HepG2 (cell line): Measurements from ENCODE around the gene SFXN1. TPM values are rescaled to one million over a fixed set of nuclear protein-coding genes. Genes with fewer than 3 reads are reported as not detected.

Experiments used
- ATAC-seq: fragments of 200-7000 bp; cut with Tn5 transposase; 3 replicates; pipeline ENCODE4 v1.9.1; 2020; ENCODE audit warnings: mild to moderate bottlenecking, moderate library complexity
- BruUV-seq: library from RNA; stranded (reverse); fragments of 400-500 nt; replicated peaks from 2 replicates; lab custom pipeline; 2021; lab: Mats Ljungman, UMichigan
- CTCF ChIA-PET: fragments of 300-600 bp; formaldehyde crosslinking; extraction: SDS; loops from one replicate; lab custom pipeline; 2021; ENCODE audit warnings: low total read pairs, inconsistent platforms, low intra/inter-chr PET ratio; lab: Yijun Ruan, JAX
- POLR2A ChIA-PET: fragments of 350-600 bp; sonication (Branson Sonifier 250); formaldehyde crosslinking; loops from one replicate; lab custom pipeline; 2020; ENCODE audit warnings: antibody characterized with exemption, inconsistent platforms; lab: Yijun Ruan, JAX
- DNase-seq: peaks from one replicate; pipeline ENCODE4 v3.0.0-alpha.2; 2015; ENCODE audit warnings: low spot score
- FAIRE-seq: peaks from 3 replicates; lab custom pipeline; 2011; peaks lifted over from hg19 to GRCh38; lab: Jason Lieb, UNC
- H2AFZ ChIP-seq: one replicate; pipeline ENCODE4 v1.6.1; 2011; ENCODE audit warnings: low read length, inconsistent platforms
- H3K27ac ChIP-seq: fragments of 300-600 bp; 3 replicates; pipeline ENCODE4 v1.8.0; 2011; ENCODE audit warnings: mixed run types, mild to moderate bottlenecking, mixed read lengths, low read length, inconsistent platforms; ENCODE audit not compliant: insufficient read depth; ENCODE audit errors: extremely low read length
- H3K27me3 ChIP-seq, 2 experiments: fragments of 200-600 bp in 1 of 2; 2 replicates in 1 of 2; 3 replicates in 1 of 2; pipeline versions ENCODE4 v1.6.0 to v1.8.0; 2011; ENCODE audit warnings: low read length in 2 of 2, mild to moderate bottlenecking in 2 of 2, moderate library complexity in 2 of 2, inconsistent platforms in 1 of 2; ENCODE audit not compliant: insufficient read depth in 2 of 2, control insufficient read depth in 1 of 2
- H3K36me3 ChIP-seq, 2 experiments: fragments of 200-600 bp in 1 of 2; replicated peaks in 1 of 2; 2 replicates in 1 of 2; 3 replicates in 1 of 2; pipeline versions ENCODE4 v1.5.1 to v1.8.0; 2011; ENCODE audit warnings: low read length in 2 of 2, inconsistent platforms in 1 of 2; ENCODE audit not compliant: insufficient read depth in 2 of 2, control insufficient read depth in 1 of 2
- H3K4me1 ChIP-seq: 2 replicates; pipeline ENCODE4 v1.5.1; 2012; ENCODE audit warnings: low read length, inconsistent platforms; ENCODE audit not compliant: insufficient read depth
- H3K4me2 ChIP-seq: 2 replicates; pipeline ENCODE4 v1.6.0; 2011; ENCODE audit warnings: low read depth, low read length, inconsistent platforms
- H3K4me3 ChIP-seq, 3 experiments: fragments of 200-600 bp in 1 of 3; sonication (generic), shearing (Covaris generic) in 1 of 3; replicated peaks in 1 of 3; 2 replicates each; pipeline ENCODE4 v1.5.1; 2011 to 2016; ENCODE audit warnings: low read length in 3 of 3, inconsistent platforms in 2 of 3, low read depth in 2 of 3, mild to moderate bottlenecking in 2 of 3, control low read depth in 1 of 3, mixed read lengths in 1 of 3; ENCODE audit not compliant: insufficient read depth in 1 of 3
- H3K79me2 ChIP-seq: one replicate; pipeline ENCODE4 v1.6.1; 2011; ENCODE audit warnings: low read length, inconsistent platforms; ENCODE audit not compliant: insufficient read depth
- H3K9ac ChIP-seq: 2 replicates; pipeline ENCODE4 v1.6.0; 2011; ENCODE audit warnings: mild to moderate bottlenecking, low read depth, low read length, inconsistent platforms; ENCODE audit not compliant: insufficient read depth
- H3K9me3 ChIP-seq: 2 replicates; pipeline ENCODE4 v1.5.1; 2012; ENCODE audit warnings: mild to moderate bottlenecking, low read length
- H4K20me1 ChIP-seq: 2 replicates; pipeline ENCODE4 v1.6.0; 2011; ENCODE audit warnings: inconsistent platforms, mild to moderate bottlenecking, low read length, moderate library complexity; ENCODE audit not compliant: insufficient read depth
- CREBL2 ChIP-seq: sonication (generic); formaldehyde crosslinking; IDR thresholded peaks from 2 replicates; pipeline ENCODE4 v1.8.1; 2023; ENCODE audit warnings: missing genetic modification reagents, mild to moderate bottlenecking, borderline replicate concordance
- GFI1 ChIP-seq: sonication (generic); formaldehyde crosslinking; IDR thresholded peaks from 2 replicates; pipeline ENCODE4 v1.5.0; 2020; ENCODE audit warnings: missing genetic modification reagents, mild to moderate bottlenecking, borderline replicate concordance
- KDM5B ChIP-seq: sonication (generic); formaldehyde crosslinking; IDR thresholded peaks from 2 replicates; pipeline ENCODE4 v1.4.0; 2020; ENCODE audit warnings: missing genetic modification reagents, mild to moderate bottlenecking, borderline replicate concordance
- KDM6A ChIP-seq: IDR thresholded peaks from 2 replicates; pipeline ENCODE4 v1.6.1; 2016; ENCODE audit warnings: low read depth
- KLF6 ChIP-seq: IDR thresholded peaks from 2 replicates; pipeline ENCODE4 v1.8.0; 2016; ENCODE audit warnings: missing biosample characterization, missing genetic modification reagents
- SNAPC4 ChIP-seq: sonication (generic); formaldehyde crosslinking; IDR thresholded peaks from 2 replicates; pipeline ENCODE4 v1.4.0; 2020; ENCODE audit warnings: mild to moderate bottlenecking, missing genetic modification reagents
- ZNF350 ChIP-seq: sonication (generic); formaldehyde crosslinking; IDR thresholded peaks from 2 replicates; pipeline ENCODE4 v1.4.0; 2020; ENCODE audit warnings: mild to moderate bottlenecking, low read depth, missing genetic modification reagents, borderline replicate concordance
- ZNF678 ChIP-seq: sonication (generic); formaldehyde crosslinking; IDR thresholded peaks from 2 replicates; pipeline ENCODE4 v1.4.0; 2020; ENCODE audit warnings: mild to moderate bottlenecking, missing genetic modification reagents
- ZNF772 ChIP-seq: sonication (generic); formaldehyde crosslinking; IDR thresholded peaks from 2 replicates; pipeline ENCODE4 v1.5.0; 2020; ENCODE audit warnings: mild to moderate bottlenecking, missing genetic modification reagents
- WGBS: methylation state at CpG from one replicate; pipeline ENCODE4 v1.1.6; 2017; ENCODE audit warnings: low lambda C conversion rate; 5-methylcytosine and 5-hydroxymethylcytosine counted together
- in situ Hi-C: cut with HindIII; loops from 2 replicates; pipeline ENCODE4 v1.10.0; 2017; ENCODE audit warnings: low pct_unique_long_range_greater_than_20kb; ENCODE audit not compliant: extremely low pct_ligation_motif_present
- intact Hi-C: fragments of 100-400 bp; cut with micrococcal nuclease; formaldehyde crosslinking; loops from one replicate; pipeline ENCODE4 v1.10.0; 2022; ENCODE audit not compliant: unreplicated experiment
- polyA plus RNA-seq, 8 experiments: library from polyadenylated mRNA; depleted of rRNA in 3 of 8; stranded (reverse) in 7 of 8; unstranded in 1 of 8; fragments of >200 nt; fragmentation: Illumina TruSeq in 4 of 8; extraction: Trizol in 4 of 8; gene quantifications; 2 replicates each; pipeline versions ENCODE4 v1.2.1 to v1.2.3, GENCODE V29; 2011 to 2016; ENCODE audit warnings: low read depth in 4 of 8, missing spikeins in 1 of 8, mixed read lengths in 1 of 8; ENCODE audit not compliant: insufficient read depth in 1 of 8
- total RNA-seq, 5 experiments: library from RNA; depleted of rRNA; stranded (reverse); fragments of >200 nt; fragmentation: Illumina TruSeq; extraction: Trizol; gene quantifications; 2 replicates each; pipeline ENCODE4 v1.2.3, GENCODE V29; 2016; ENCODE audit warnings: low read depth in 1 of 5

The SFXN1 gene
- total and polyA plus RNA-seq, 2 of the 13 experiments (the other 11 are each of a cell fraction or from before 2014, with no cell fraction given), result 122 to 135 TPM

- Histone ChIP-seq H3K9ac (no peak overlapping the region), H3K4me2 (no peak overlapping the region), H3K4me1 (no peaks in the 10 kb centered on the region), H3K27me3 (no peaks in the 10 kb centered on the region), H3K27ac (no peak overlapping the region), H3K9me3 (no peaks in the 10 kb centered on the region), H2AFZ (no peak overlapping the region), H3K79me2 (no peaks in the 10 kb centered on the region), H3K36me3 (peaks cover 38 to 96% of the 10 kb centered on the region in 2 experiments), H3K4me3 (no peak overlapping the region), H4K20me1 (0 out of 2 replicates have a peak, but pooled peaks cover 4% of the 10 kb centered on the region)
- TF ChIP-seq ZNF350 (CRISPR knock-in tag), result no peak
- no peak for TF ChIP-seq GFI1 (CRISPR knock-in tag)
- no peak for TF ChIP-seq KDM5B (CRISPR knock-in tag)
- no peak for TF ChIP-seq KLF6 (CRISPR knock-in tag)
- no peak for TF ChIP-seq SNAPC4
- no peak for TF ChIP-seq CREBL2 (CRISPR knock-in tag)
- no peak for TF ChIP-seq ZNF678
- TF ChIP-seq KDM6A (CRISPR knock-in tag), result no peak
- TF ChIP-seq ZNF772 (CRISPR knock-in tag), result no peak
- in situ Hi-C loops (no loop called here), intact Hi-C loops (no loop called here)
- POLR2A ChIA-PET, result no interaction called here
- CTCF ChIA-PET, result no interaction called here
- no peak for ATAC-seq
- WGBS, result 100% methylated on average over 7 of the region's 7 CpGs
- BruUV-seq, result no TSS peak
- no peak for FAIRE-seq
- no peak for DNase-seq
Measured at GRCh38 chr5:175513726-175514125, 35.4 kb downstream of the SFXN1 start.
